Activated naive CD8-positive, alpha-beta T cell treated with anti-CD3 and anti-CD28 coated beads, Interleukin-2, amount 10 ng/mL, durations not matched to agents 7 days and 5 days (primary cell): Measurements from ENCODE around the gene HOXC10. TPM values are rescaled to one million over a fixed set of nuclear protein-coding genes. Genes with fewer than 3 reads are reported as not detected.

ENCODE experiments used
- ATAC-seq: fragments of 150-1000 bp; cut with Tn5 transposase; one replicate; pipeline ENCODE4 v1.10.0; 2021; ENCODE audit warnings: low read depth, moderate library complexity
- POLR2A ChIA-PET: fragments of 350-600 bp; sonication (Branson Sonifier 250); formaldehyde crosslinking; loops from one replicate; lab custom pipeline; 2021; ENCODE audit warnings: antibody characterized with exemption; lab: Charles Lee
- DNase-seq: peaks from one replicate; pipeline ENCODE4 v3.0.0; 2021
- H3K27ac Mint-ChIP-seq: one replicate; pipeline ENCODE4 v1.8.0; 2022; ENCODE audit warnings: mild to moderate bottlenecking, mixed read lengths
- H3K27me3 Mint-ChIP-seq: one replicate; pipeline ENCODE4 v1.8.0; 2022; ENCODE audit warnings: mild to moderate bottlenecking, moderate library complexity, mixed read lengths
- H3K36me3 Mint-ChIP-seq: one replicate; pipeline ENCODE4 v1.8.0; 2021; ENCODE audit warnings: mild to moderate bottlenecking, mixed read lengths
- H3K4me1 Mint-ChIP-seq: one replicate; pipeline ENCODE4 v1.8.0; 2021; ENCODE audit warnings: mixed read lengths
- H3K4me3 Mint-ChIP-seq: one replicate; pipeline ENCODE4 v1.8.0; 2022; ENCODE audit warnings: mild to moderate bottlenecking, moderate library complexity, mixed read lengths
- H3K9me3 Mint-ChIP-seq: one replicate; pipeline ENCODE4 v1.8.0; 2021; ENCODE audit warnings: mixed read lengths
- total RNA-seq, 2 experiments: library from RNA; stranded (reverse); gene quantifications; one replicate each; pipeline ENCODE4 v1.2.3, GENCODE V29; 2021

Gene HOXC10
- total RNA-seq, 2 experiments from 2014 or later = not detected

GRCh38 chr12:53973236-53974042 lies 11.5 kb upstream of the HOXC10 start:
- no peak for ATAC-seq

GRCh38 chr12:53974084-53975063 lies 10.6 kb upstream of the HOXC10 start, which contains the start of gene HOTAIR:
TSS of gene HOTAIR (minus strand) at chr12:53974954.
- POLR2A ChIA-PET = no interaction called here
- Mint-ChIP-seq H3K36me3 (no peaks in the 10 kb centered on the region), H3K27ac (peak within 1 kb of the TSS; percentile 60), H3K4me3 (peak within 1 kb of the TSS; percentile 51), H3K27me3 (peaks cover 90% of the 10 kb centered on the region), H3K9me3 (peaks cover 2% of the 10 kb centered on the region), H3K4me1 (peaks cover 12% of the 10 kb centered on the region)
- peak; percentile 59 for DNase-seq
- no peak for ATAC-seq

More at GRCh38 chr12:53973236-53974042, 11.5 kb upstream of the HOXC10 start:
- Mint-ChIP-seq H3K27me3 (peaks cover 90% of the 10 kb centered on the region), H3K36me3 (no peaks in the 10 kb centered on the region), H3K4me3 (peak overlapping the region; percentile 30), H3K27ac (peak overlapping the region; percentile 71), H3K9me3 (peaks cover 2% of the 10 kb centered on the region), H3K4me1 (peaks cover 12% of the 10 kb centered on the region)
- no peak for DNase-seq
- POLR2A ChIA-PET = no interaction called here

GRCh38 chr12:53975064-53975471 lies 9.9 kb upstream of the HOXC10 start:
- no peak for ATAC-seq
- no peaks in the 10 kb centered on the region for H3K36me3 Mint-ChIP-seq
- no peak for DNase-seq
- peaks cover 12% of the 10 kb centered on the region for H3K4me1 Mint-ChIP-seq
- peak overlapping the region; percentile 25 for H3K4me3 Mint-ChIP-seq
- POLR2A ChIA-PET = no interaction called here
- peak overlapping the region; percentile 51 for H3K27ac Mint-ChIP-seq
- peaks cover 2% of the 10 kb centered on the region for H3K9me3 Mint-ChIP-seq
- H3K27me3 Mint-ChIP-seq = peaks cover 90% of the 10 kb centered on the region

GRCh38 chr12:53975479-53976152 lies 9.3 kb upstream of the HOXC10 start:
- POLR2A ChIA-PET = no interaction called here
- Mint-ChIP-seq H3K27ac (peak overlapping the region; percentile 60), H3K4me1 (peaks cover 16% of the 10 kb centered on the region), H3K4me3 (peak overlapping the region; percentile 51), H3K36me3 (no peaks in the 10 kb centered on the region), H3K9me3 (peaks cover 2% of the 10 kb centered on the region), H3K27me3 (peaks cover 90% of the 10 kb centered on the region)
- DNase-seq (no peak), ATAC-seq (no peak)

- no peak for ATAC-seq
- Mint-ChIP-seq H3K4me1 (peaks cover 16% of the 10 kb centered on the region), H3K9me3 (peaks cover 2% of the 10 kb centered on the region), H3K4me3 (no peak overlapping the region), H3K36me3 (no peaks in the 10 kb centered on the region), H3K27ac (no peak overlapping the region), H3K27me3 (peaks cover 90% of the 10 kb centered on the region)
- POLR2A ChIA-PET = no interaction called here
- no peak for DNase-seq
Observed at GRCh38 chr12:53976172-53976822, 8.6 kb upstream of the HOXC10 start.

GRCh38 chr12:53976823-53977595 lies 7.9 kb upstream of the HOXC10 start:
- H3K9me3 Mint-ChIP-seq = peaks cover 2% of the 10 kb centered on the region
- no peak for DNase-seq
- peaks cover 16% of the 10 kb centered on the region for H3K4me1 Mint-ChIP-seq
- H3K36me3 Mint-ChIP-seq = no peaks in the 10 kb centered on the region
- no peak overlapping the region for H3K4me3 Mint-ChIP-seq
- POLR2A ChIA-PET = no interaction called here
- peaks cover 90% of the 10 kb centered on the region for H3K27me3 Mint-ChIP-seq
- ATAC-seq = no peak
- H3K27ac Mint-ChIP-seq = no peak overlapping the region

GRCh38 chr12:53977596-53978445 lies 7.1 kb upstream of the HOXC10 start:
- H3K4me3 Mint-ChIP-seq = no peak overlapping the region
- no peaks in the 10 kb centered on the region for H3K36me3 Mint-ChIP-seq
- ATAC-seq (no peak), DNase-seq (no peak)
- H3K9me3 Mint-ChIP-seq = peaks cover 2% of the 10 kb centered on the region
- H3K27ac Mint-ChIP-seq = no peak overlapping the region
- POLR2A ChIA-PET = no interaction called here
- H3K27me3 Mint-ChIP-seq = peaks cover 90% of the 10 kb centered on the region
- H3K4me1 Mint-ChIP-seq = peaks cover 16% of the 10 kb centered on the region

GRCh38 chr12:53978477-53979356 lies 6.2 kb upstream of the HOXC10 start:
- Mint-ChIP-seq H3K27me3 (peaks cover 92% of the 10 kb centered on the region), H3K36me3 (no peaks in the 10 kb centered on the region), H3K4me3 (no peak overlapping the region), H3K4me1 (peaks cover 16% of the 10 kb centered on the region), H3K9me3 (no peaks in the 10 kb centered on the region), H3K27ac (no peak overlapping the region)
- no peak for DNase-seq
- POLR2A ChIA-PET = no interaction called here
- no peak for ATAC-seq

GRCh38 chr12:53980104-53980801 lies 4.7 kb upstream of the HOXC10 start:
- H3K4me3 Mint-ChIP-seq = no peak overlapping the region
- DNase-seq (no peak), ATAC-seq (no peak)
- H3K9me3 Mint-ChIP-seq = no peaks in the 10 kb centered on the region
- no peak overlapping the region for H3K27ac Mint-ChIP-seq
- POLR2A ChIA-PET = no interaction called here
- no peaks in the 10 kb centered on the region for H3K36me3 Mint-ChIP-seq
- H3K27me3 Mint-ChIP-seq = peaks cover 98% of the 10 kb centered on the region
- peaks cover 19% of the 10 kb centered on the region for H3K4me1 Mint-ChIP-seq

GRCh38 chr12:53980802-53981496 lies 4.0 kb upstream of the HOXC10 start:
- peaks cover 96% of the 10 kb centered on the region for H3K27me3 Mint-ChIP-seq
- POLR2A ChIA-PET = no interaction called here
- peaks cover 18% of the 10 kb centered on the region for H3K4me1 Mint-ChIP-seq
- H3K36me3 Mint-ChIP-seq = no peaks in the 10 kb centered on the region
- no peaks in the 10 kb centered on the region for H3K9me3 Mint-ChIP-seq
- H3K27ac Mint-ChIP-seq = no peak overlapping the region
- DNase-seq (no peak), ATAC-seq (no peak)
- H3K4me3 Mint-ChIP-seq = no peak overlapping the region
